Transverse colon (tissue), 4 donors: Measurements from ENCODE around the gene AFAP1L2.

Experiments used
- CTCF ChIP-seq, 5 experiments: fragments of 200-600 bp in 3 of 5; fragments of 450-650 bp in 2 of 5; sonication (generic) in 3 of 5; IDR thresholded peaks; 1 replicate in 2 of 5; 2 replicates in 3 of 5; pipeline ENCODE4 v1.5.1; 2016 to 2017; ENCODE audit warnings: antibody characterized with exemption in 5 of 5, inconsistent platforms in 3 of 5, mild to moderate bottlenecking in 2 of 5, moderate library complexity in 1 of 5
- POLR2A ChIP-seq: fragments of 450-650 bp; IDR thresholded peaks from one replicate; pipeline ENCODE4 v1.6.1; 2016; ENCODE audit warnings: antibody characterized with exemption, mild to moderate bottlenecking, moderate library complexity
- POLR2AphosphoS5 ChIP-seq, 3 donors: sonication (generic); formaldehyde crosslinking; IDR thresholded peaks; one replicate each; pipeline ENCODE4 v1.6.1; 2016; ENCODE audit warnings: antibody characterized with exemption in 3 of 3

- TF ChIP-seq CTCF (IDR thresholded peaks at IDR 0.05) = no peak
- no peak for TF ChIP-seq POLR2A
- peak in 1 of 3 donors; percentile 21 for TF ChIP-seq POLR2AphosphoS5 (IDR thresholded peaks at IDR 0.05)
These were observed 157.5 kb downstream of the AFAP1L2 start for GRCh38 chr10:114246679-114247305.
